RWPE2 (cell line): Measurements from ENCODE around the gene SLC35F2.

Experiments
- ATAC-seq: fragments of 200-7000 bp; cut with Tn5 transposase; 3 replicates; pipeline ENCODE4 v1.9.1; 2021; ENCODE audit warnings: low read depth
- DNase-seq: peaks from one replicate; pipeline ENCODE4 v3.0.0-alpha.2; 2020; ENCODE audit warnings: low spot score
- H3K27ac ChIP-seq: fragments of 450-650 bp; 2 replicates; pipeline ENCODE4 v1.5.1; 2017; ENCODE audit warnings: mild to moderate bottlenecking; ENCODE audit not compliant: poor library complexity, severe bottlenecking
- H3K27me3 ChIP-seq: fragments of 250-450 bp; sonication (Bioruptor Pico); 2 replicates; pipeline ENCODE4 v1.5.1; 2021; ENCODE audit warnings: mild to moderate bottlenecking, moderate library complexity; ENCODE audit not compliant: insufficient read depth, poor library complexity, severe bottlenecking
- H3K36me3 ChIP-seq: fragments of 250-450 bp; sonication (Bioruptor Pico); 2 replicates; pipeline ENCODE4 v1.5.1; 2020; ENCODE audit warnings: low read depth, mild to moderate bottlenecking, moderate library complexity
- H3K4me1 ChIP-seq: fragments of 250-450 bp; sonication (Bioruptor Pico); 2 replicates; pipeline ENCODE4 v1.5.1; 2021; ENCODE audit warnings: mild to moderate bottlenecking, moderate library complexity; ENCODE audit not compliant: insufficient read depth, poor library complexity, severe bottlenecking
- H3K4me3 ChIP-seq: fragments of 250-450 bp; sonication (Bioruptor Pico); 2 replicates; pipeline ENCODE4 v1.5.1; 2021; ENCODE audit warnings: mild to moderate bottlenecking, moderate library complexity; ENCODE audit not compliant: severe bottlenecking
- H3K9me3 ChIP-seq: fragments of 250-450 bp; sonication (Bioruptor Pico); 2 replicates; pipeline ENCODE4 v1.5.1; 2021; ENCODE audit warnings: mild to moderate bottlenecking, moderate library complexity; ENCODE audit not compliant: severe bottlenecking
- TF ChIP-seq, protein P1 (sequence below): fragments of 450-650 bp; IDR thresholded peaks from one replicate; pipeline ENCODE4 v1.5.1; 2017; ENCODE audit warnings: mild to moderate bottlenecking, moderate library complexity; ENCODE audit not compliant: poor library complexity, severe bottlenecking

SLC35F2 gene

DNA sequence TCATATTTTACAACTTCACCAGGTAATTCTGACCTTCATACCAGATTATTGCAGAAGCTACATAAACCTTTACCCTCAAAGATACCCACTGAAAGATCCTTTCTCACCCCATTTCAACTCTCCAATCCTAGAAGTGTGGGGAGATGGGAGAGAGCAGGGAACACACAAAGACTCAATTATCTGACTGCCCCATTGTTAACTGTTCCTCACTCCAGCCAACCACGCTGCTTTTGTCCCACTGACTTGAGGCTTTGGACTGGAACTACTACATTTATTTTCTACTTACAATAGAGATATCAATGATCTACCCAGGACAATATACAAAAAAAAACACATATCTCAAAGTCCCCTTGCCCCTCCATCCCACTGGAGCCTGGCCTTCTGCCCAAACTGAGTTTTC is 102.0 kb downstream of the SLC35F2 start:
- H3K4me1 ChIP-seq, result no peaks in the 10 kb centered on the region
- no peak overlapping the region for H3K4me3 ChIP-seq
- no peak for DNase-seq
- H3K9me3 ChIP-seq, result no peaks in the 10 kb centered on the region
- H3K27ac ChIP-seq, result no peak overlapping the region
- no peaks in the 10 kb centered on the region for H3K36me3 ChIP-seq
- H3K27me3 ChIP-seq, result no peaks in the 10 kb centered on the region
- TF ChIP-seq, protein P1, sequence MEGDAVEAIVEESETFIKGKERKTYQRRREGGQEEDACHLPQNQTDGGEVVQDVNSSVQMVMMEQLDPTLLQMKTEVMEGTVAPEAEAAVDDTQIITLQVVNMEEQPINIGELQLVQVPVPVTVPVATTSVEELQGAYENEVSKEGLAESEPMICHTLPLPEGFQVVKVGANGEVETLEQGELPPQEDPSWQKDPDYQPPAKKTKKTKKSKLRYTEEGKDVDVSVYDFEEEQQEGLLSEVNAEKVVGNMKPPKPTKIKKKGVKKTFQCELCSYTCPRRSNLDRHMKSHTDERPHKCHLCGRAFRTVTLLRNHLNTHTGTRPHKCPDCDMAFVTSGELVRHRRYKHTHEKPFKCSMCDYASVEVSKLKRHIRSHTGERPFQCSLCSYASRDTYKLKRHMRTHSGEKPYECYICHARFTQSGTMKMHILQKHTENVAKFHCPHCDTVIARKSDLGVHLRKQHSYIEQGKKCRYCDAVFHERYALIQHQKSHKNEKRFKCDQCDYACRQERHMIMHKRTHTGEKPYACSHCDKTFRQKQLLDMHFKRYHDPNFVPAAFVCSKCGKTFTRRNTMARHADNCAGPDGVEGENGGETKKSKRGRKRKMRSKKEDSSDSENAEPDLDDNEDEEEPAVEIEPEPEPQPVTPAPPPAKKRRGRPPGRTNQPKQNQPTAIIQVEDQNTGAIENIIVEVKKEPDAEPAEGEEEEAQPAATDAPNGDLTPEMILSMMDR, result no peak
- no peak for ATAC-seq

DNA sequence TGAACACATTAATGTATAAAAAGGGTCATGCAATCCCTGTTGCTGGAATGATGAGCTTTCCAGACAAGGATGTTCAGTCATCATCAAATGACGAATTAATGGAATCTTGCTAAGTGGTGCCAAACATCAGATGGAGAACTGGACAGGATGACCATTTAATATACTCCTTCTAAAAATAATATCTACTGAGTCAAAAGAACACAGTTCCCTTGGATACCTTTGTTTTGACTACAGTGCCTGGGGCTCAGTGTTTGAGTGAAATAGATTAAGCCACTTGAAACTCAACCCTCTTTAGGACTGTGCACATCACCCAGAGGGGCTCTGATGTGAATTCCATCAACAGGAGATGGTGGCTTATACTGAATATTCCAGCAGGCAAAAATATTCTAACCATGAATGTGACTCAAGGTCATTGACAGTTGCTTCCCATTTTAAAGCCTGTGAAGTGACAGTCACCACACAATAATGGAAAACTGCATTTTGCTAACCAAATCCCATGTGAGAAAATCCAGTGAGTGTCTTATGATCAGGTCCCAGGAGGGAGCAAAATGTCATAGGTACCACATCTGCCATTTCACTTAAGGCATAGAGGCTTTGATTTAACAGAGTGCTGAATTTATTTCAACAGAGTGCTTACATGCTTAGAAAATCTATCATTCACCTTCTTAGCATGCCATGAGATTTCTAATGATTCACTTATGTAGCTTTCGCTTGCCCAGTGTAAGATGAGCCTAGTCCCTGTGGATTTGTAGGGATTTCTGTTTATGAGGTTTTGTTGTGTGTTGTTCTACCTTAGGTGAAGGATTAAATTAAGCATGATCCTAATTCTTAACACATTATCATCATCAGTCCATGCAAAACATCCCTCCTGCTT is 105.4 kb downstream of the SLC35F2 start:
- Histone ChIP-seq H3K27me3 (no peaks in the 10 kb centered on the region), H3K36me3 (no peaks in the 10 kb centered on the region), H3K27ac (no peak overlapping the region), H3K4me1 (no peaks in the 10 kb centered on the region), H3K9me3 (no peaks in the 10 kb centered on the region), H3K4me3 (no peak overlapping the region)
- TF ChIP-seq, protein P1, result no peak
- DNase-seq (no peak), ATAC-seq (peak; percentile 48; the same call in 2 of the 3 replicates)

- no peak for DNase-seq
- TF ChIP-seq, protein P1, result no peak
- peak; percentile 19; the same call in 1 of the 3 replicates for ATAC-seq
- Histone ChIP-seq H3K27me3 (no peaks in the 10 kb centered on the region), H3K9me3 (no peaks in the 10 kb centered on the region), H3K36me3 (no peaks in the 10 kb centered on the region), H3K27ac (no peak overlapping the region), H3K4me3 (no peak overlapping the region), H3K4me1 (no peaks in the 10 kb centered on the region)
These were observed 106.1 kb downstream of the SLC35F2 start for GRCh38 chr11:107752508-107752907.

DNA sequence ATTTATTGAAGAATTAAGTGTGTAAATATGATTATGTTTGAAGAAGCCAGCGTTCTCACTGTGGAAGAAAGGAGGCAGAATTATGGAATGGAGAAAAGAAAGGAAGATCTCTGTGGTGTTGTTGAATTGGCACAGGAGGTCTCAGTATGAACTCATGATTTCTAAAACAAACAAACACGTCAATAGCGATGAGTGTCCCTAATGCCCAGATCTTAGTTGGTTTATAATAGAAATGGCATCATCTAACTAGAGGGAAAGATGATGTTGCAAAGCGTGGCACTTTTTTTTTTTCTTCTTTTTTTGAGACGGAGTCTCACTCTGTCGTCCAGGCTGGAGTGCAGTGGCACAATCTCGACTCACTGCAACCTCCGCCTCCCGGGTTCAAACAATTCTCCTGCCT is 107.5 kb downstream of the SLC35F2 start:
- TF ChIP-seq, protein P1, result no peak
- Histone ChIP-seq H3K4me3 (no peak overlapping the region), H3K9me3 (no peaks in the 10 kb centered on the region), H3K4me1 (no peaks in the 10 kb centered on the region), H3K36me3 (no peaks in the 10 kb centered on the region), H3K27me3 (no peaks in the 10 kb centered on the region), H3K27ac (no peak overlapping the region)
- no peak for DNase-seq
- no peak for ATAC-seq

- H3K4me1 ChIP-seq, result no peaks in the 10 kb centered on the region
- DNase-seq (no peak), ATAC-seq (no peak)
- no peak overlapping the region for H3K4me3 ChIP-seq
- H3K27ac ChIP-seq, result no peak overlapping the region
- H3K27me3 ChIP-seq, result no peaks in the 10 kb centered on the region
- no peaks in the 10 kb centered on the region for H3K36me3 ChIP-seq
- TF ChIP-seq, protein P1, result no peak
- H3K9me3 ChIP-seq, result no peaks in the 10 kb centered on the region
These were observed 108.3 kb downstream of the SLC35F2 start for GRCh38 chr11:107750313-107750712.
